ENCODE data around the gene IFI27L1. TPM values are rescaled to one million over a fixed set of nuclear protein-coding genes. Genes with fewer than 3 reads are reported as not detected.

The IFI27L1 gene
- total and polyA plus RNA-seq, 2 of the 13 experiments (the other 11 are each of a cell fraction or from before 2014, with no cell fraction given): 11.9 to 19.0 TPM

DNA sequence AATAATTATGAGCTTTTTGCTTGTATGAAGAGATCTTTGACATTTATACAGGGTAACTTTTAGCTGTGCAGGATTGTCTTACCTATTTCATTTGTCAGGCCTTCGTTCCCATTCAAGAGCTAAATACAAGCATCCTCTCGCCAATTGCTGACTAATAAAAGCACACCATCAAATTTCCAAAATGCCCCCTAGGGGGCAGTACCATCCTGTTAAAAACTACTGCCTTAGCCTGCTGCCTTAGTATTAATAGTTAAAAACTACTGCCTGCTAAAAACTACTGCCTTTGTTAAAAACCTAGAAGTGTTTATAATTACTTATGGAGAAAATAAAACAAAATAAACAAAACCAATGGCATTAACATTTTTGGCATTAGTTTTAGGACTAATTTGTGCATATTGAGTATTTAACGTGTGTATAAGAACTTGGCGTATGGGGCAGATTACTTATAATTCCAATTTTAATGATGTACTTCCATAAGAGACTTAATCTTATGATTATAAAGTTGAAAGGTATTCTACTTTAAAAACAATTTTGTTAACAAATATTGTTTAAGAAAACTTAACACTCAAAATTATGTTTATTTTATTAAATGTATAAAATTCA, 51.3 kb downstream of the IFI27L1 start (continued):
- TF ChIP-seq ZKSCAN5 (CRISPR knock-in tag; IDR thresholded peaks at IDR 0.05) (no peak), ZNF652 (CRISPR knock-in tag; IDR thresholded peaks at IDR 0.05; ENCODE audit: borderline replicate concordance, low read depth) (peak; percentile 32; the same call in 1 of the 2 replicates), MAFF (IDR thresholded peaks at IDR 0.05; ENCODE audit: low read depth, low read length) (0 out of 2 replicates have a peak, but pooled peaks have one; percentile 28), FOXM1 (CRISPR knock-in tag; IDR thresholded peaks at IDR 0.05) (no peak), AHR (CRISPR knock-in tag; IDR thresholded peaks at IDR 0.05) (no peak), ZBTB38 (CRISPR knock-in tag; IDR thresholded peaks at IDR 0.05) (no peak), ARNT (IDR thresholded peaks at IDR 0.05) (no peak), ZNF816 (CRISPR knock-in tag; IDR thresholded peaks at IDR 0.05; ENCODE audit: borderline replicate concordance) (no peak)
- TF ChIP-seq, protein P1, sequence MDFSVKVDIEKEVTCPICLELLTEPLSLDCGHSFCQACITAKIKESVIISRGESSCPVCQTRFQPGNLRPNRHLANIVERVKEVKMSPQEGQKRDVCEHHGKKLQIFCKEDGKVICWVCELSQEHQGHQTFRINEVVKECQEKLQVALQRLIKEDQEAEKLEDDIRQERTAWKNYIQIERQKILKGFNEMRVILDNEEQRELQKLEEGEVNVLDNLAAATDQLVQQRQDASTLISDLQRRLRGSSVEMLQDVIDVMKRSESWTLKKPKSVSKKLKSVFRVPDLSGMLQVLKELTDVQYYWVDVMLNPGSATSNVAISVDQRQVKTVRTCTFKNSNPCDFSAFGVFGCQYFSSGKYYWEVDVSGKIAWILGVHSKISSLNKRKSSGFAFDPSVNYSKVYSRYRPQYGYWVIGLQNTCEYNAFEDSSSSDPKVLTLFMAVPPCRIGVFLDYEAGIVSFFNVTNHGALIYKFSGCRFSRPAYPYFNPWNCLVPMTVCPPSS (IDR thresholded peaks at IDR 0.05): no peak
- TF ChIP-seq, protein P2, sequence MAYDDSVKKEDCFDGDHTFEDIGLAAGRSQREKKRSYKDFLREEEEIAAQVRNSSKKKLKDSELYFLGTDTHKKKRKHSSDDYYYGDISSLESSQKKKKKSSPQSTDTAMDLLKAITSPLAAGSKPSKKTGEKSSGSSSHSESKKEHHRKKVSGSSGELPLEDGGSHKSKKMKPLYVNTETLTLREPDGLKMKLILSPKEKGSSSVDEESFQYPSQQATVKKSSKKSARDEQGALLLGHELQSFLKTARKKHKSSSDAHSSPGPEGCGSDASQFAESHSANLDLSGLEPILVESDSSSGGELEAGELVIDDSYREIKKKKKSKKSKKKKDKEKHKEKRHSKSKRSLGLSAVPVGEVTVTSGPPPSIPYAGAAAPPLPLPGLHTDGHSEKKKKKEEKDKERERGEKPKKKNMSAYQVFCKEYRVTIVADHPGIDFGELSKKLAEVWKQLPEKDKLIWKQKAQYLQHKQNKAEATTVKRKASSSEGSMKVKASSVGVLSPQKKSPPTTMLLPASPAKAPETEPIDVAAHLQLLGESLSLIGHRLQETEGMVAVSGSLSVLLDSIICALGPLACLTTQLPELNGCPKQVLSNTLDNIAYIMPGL (CRISPR knock-in tag; IDR thresholded peaks at IDR 0.05; ENCODE audit: borderline replicate concordance in 1 of 2, low read depth in 1 of 2): 0 out of 4 replicates have a peak, but pooled peaks of 1 of the 2 experiments have one; percentile 26
- TF ChIP-seq, protein P3, sequence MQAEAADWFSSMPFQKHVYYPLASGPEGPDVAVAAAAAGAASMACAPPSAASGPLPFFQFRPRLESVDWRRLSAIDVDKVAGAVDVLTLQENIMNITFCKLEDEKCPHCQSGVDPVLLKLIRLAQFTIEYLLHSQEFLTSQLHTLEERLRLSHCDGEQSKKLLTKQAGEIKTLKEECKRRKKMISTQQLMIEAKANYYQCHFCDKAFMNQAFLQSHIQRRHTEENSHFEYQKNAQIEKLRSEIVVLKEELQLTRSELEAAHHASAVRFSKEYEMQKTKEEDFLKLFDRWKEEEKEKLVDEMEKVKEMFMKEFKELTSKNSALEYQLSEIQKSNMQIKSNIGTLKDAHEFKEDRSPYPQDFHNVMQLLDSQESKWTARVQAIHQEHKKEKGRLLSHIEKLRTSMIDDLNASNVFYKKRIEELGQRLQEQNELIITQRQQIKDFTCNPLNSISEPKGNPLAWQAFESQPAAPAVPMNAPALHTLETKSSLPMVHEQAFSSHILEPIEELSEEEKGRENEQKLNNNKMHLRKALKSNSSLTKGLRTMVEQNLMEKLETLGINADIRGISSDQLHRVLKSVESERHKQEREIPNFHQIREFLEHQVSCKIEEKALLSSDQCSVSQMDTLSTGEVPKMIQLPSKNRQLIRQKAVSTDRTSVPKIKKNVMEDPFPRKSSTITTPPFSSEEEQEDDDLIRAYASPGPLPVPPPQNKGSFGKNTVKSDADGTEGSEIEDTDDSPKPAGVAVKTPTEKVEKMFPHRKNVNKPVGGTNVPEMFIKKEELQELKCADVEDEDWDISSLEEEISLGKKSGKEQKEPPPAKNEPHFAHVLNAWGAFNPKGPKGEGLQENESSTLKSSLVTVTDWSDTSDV (CRISPR knock-in tag; IDR thresholded peaks at IDR 0.05): no peak
- TF ChIP-seq, protein P4, sequence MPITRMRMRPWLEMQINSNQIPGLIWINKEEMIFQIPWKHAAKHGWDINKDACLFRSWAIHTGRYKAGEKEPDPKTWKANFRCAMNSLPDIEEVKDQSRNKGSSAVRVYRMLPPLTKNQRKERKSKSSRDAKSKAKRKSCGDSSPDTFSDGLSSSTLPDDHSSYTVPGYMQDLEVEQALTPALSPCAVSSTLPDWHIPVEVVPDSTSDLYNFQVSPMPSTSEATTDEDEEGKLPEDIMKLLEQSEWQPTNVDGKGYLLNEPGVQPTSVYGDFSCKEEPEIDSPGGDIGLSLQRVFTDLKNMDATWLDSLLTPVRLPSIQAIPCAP (CRISPR knock-in tag; IDR thresholded peaks at IDR 0.05; ENCODE audit: low read depth): no peak
- TF ChIP-seq, protein P5, sequence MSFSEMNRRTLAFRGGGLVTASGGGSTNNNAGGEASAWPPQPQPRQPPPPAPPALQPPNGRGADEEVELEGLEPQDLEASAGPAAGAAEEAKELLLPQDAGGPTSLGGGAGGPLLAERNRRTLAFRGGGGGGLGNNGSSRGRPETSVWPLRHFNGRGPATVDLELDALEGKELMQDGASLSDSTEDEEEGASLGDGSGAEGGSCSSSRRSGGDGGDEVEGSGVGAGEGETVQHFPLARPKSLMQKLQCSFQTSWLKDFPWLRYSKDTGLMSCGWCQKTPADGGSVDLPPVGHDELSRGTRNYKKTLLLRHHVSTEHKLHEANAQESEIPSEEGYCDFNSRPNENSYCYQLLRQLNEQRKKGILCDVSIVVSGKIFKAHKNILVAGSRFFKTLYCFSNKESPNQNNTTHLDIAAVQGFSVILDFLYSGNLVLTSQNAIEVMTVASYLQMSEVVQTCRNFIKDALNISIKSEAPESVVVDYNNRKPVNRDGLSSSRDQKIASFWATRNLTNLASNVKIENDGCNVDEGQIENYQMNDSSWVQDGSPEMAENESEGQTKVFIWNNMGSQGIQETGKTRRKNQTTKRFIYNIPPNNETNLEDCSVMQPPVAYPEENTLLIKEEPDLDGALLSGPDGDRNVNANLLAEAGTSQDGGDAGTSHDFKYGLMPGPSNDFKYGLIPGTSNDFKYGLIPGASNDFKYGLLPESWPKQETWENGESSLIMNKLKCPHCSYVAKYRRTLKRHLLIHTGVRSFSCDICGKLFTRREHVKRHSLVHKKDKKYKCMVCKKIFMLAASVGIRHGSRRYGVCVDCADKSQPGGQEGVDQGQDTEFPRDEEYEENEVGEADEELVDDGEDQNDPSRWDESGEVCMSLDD (CRISPR knock-in tag; IDR thresholded peaks at IDR 0.05; ENCODE audit: borderline replicate concordance): no peak
- TF ChIP-seq, protein P6, sequence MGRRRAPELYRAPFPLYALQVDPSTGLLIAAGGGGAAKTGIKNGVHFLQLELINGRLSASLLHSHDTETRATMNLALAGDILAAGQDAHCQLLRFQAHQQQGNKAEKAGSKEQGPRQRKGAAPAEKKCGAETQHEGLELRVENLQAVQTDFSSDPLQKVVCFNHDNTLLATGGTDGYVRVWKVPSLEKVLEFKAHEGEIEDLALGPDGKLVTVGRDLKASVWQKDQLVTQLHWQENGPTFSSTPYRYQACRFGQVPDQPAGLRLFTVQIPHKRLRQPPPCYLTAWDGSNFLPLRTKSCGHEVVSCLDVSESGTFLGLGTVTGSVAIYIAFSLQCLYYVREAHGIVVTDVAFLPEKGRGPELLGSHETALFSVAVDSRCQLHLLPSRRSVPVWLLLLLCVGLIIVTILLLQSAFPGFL (CRISPR knock-in tag; IDR thresholded peaks at IDR 0.05): no peak
